Kidney capillary endothelial cell (primary cell): ENCODE results near the gene SEPTIN6.

Experiments
- DNase-seq: peaks from one replicate; pipeline ENCODE4 v3.0.0-alpha.2; 2018; ENCODE audit warnings: low spot score

Gene SEPTIN6

GRCh38 chrX:119648421-119648775 lies 44.6 kb downstream of the SEPTIN6 start:
- DNase-seq = no peak

GRCh38 chrX:119647552-119648420 lies 45.2 kb downstream of the SEPTIN6 start:
- DNase-seq = no peak

GRCh38 chrX:119647089-119647488 lies 45.9 kb downstream of the SEPTIN6 start:
- DNase-seq = no peak

- no peak for DNase-seq
These were observed 46.5 kb downstream of the SEPTIN6 start for GRCh38 chrX:119646515-119646914.

- no peak for DNase-seq
These were observed 49.3 kb downstream of the SEPTIN6 start for GRCh38 chrX:119643696-119644095.
